Measurements from ENCODE around the gene CHCHD10. TPM values are rescaled to one million over a fixed set of nuclear protein-coding genes. Genes with fewer than 3 reads are reported as not detected.

CHCHD10 gene
- total RNA-seq, 4 donors from 2014 or later: 22.9 to 97.7 (median 44.6) TPM

- peaks cover 34 to 64% (median 59%) of the 10 kb centered on the region in 4 donors for H3K36me3 ChIP-seq
- intact Hi-C loops (cut with DNase I): no loop called here
- TF ChIP-seq POLR2AphosphoS5 (IDR thresholded peaks at IDR 0.05) (no peak), EP300 (IDR thresholded peaks at IDR 0.05) (no peak), CTCF (IDR thresholded peaks at IDR 0.05) (no peak), POLR2A (IDR thresholded peaks at IDR 0.05; ENCODE audit: low read depth) (no peak)
- H3K4me3 ChIP-seq: no peak overlapping the region
- H3K9me3 ChIP-seq: no peaks in the 10 kb centered on the region
- no peak overlapping the region for H3K27ac ChIP-seq (replicated peaks in 1 of 4)
- no peak for DNase-seq (ENCODE audit: extremely low spot score)
- WGBS: 89% methylated on average over 8 of the region's 8 CpGs
- no peaks in the 10 kb centered on the region for H3K27me3 ChIP-seq
- peaks cover 19 to 43% (median 36%) of the 10 kb centered on the region in 4 donors for H3K4me1 ChIP-seq
Measured at GRCh38 chr22:23793326-23793725, 25.6 kb upstream of the CHCHD10 start.

- H3K9me3 ChIP-seq: no peaks in the 10 kb centered on the region
- 79% methylated on average over 18 of the region's 25 CpGs for WGBS
- peak overlapping the region; percentile 13 to 42 (median 26) for H3K27ac ChIP-seq (replicated peaks in 1 of 4)
- peaks cover 26 to 52% (median 51%) of the 10 kb centered on the region in 4 donors for H3K36me3 ChIP-seq
- no peak for DNase-seq (ENCODE audit: extremely low spot score)
- no peak overlapping the region for H3K4me3 ChIP-seq
- TF ChIP-seq CTCF (IDR thresholded peaks at IDR 0.05) (no peak), POLR2AphosphoS5 (IDR thresholded peaks at IDR 0.05) (no peak)
- no peaks in the 10 kb centered on the region for H3K27me3 ChIP-seq
- intact Hi-C loops (cut with DNase I): no loop called here
- H3K4me1 ChIP-seq: peaks cover 25 to 54% (median 45%) of the 10 kb centered on the region in 4 donors
Measured at GRCh38 chr22:23791738-23792645, 24.2 kb upstream of the CHCHD10 start.

- no peak for DNase-seq (ENCODE audit: extremely low spot score)
- intact Hi-C loops (cut with DNase I): no loop called here
- Histone ChIP-seq H3K4me3 (no peak overlapping the region), H3K27ac (replicated peaks in 1 of 4) (peak overlapping the region; percentile 13 to 42 (median 26)), H3K9me3 (no peaks in the 10 kb centered on the region), H3K27me3 (no peaks in the 10 kb centered on the region), H3K36me3 (peaks cover 21 to 45% (median 44%) of the 10 kb centered on the region in 4 donors), H3K4me1 (peaks cover 30 to 60% (median 52%) of the 10 kb centered on the region in 4 donors)
- 38% methylated on average over 11 of the region's 11 CpGs for WGBS
- TF ChIP-seq CTCF (IDR thresholded peaks at IDR 0.05) (no peak), POLR2AphosphoS5 (IDR thresholded peaks at IDR 0.05) (no peak), EP300 (IDR thresholded peaks at IDR 0.05) (no peak), POLR2A (IDR thresholded peaks at IDR 0.05; ENCODE audit: low read depth) (no peak)
Measured at GRCh38 chr22:23790819-23791737, 23.3 kb upstream of the CHCHD10 start.

- Histone ChIP-seq H3K4me1 (peaks cover 31 to 69% (median 59%) of the 10 kb centered on the region in 4 donors), H3K27ac (replicated peaks in 1 of 4) (peak overlapping the region in 3 of 4 donors; percentile 3 to 42 (median 21)), H3K9me3 (no peaks in the 10 kb centered on the region)
Measured at GRCh38 chr22:23789638-23790037, 21.9 kb upstream of the CHCHD10 start.

More at GRCh38 chr22:23789638-23790037, 21.9 kb upstream of the CHCHD10 start:
- Histone ChIP-seq H3K36me3 (peaks cover 21 to 31% (median 29%) of the 10 kb centered on the region in 4 donors), H3K27me3 (no peaks in the 10 kb centered on the region), H3K4me3 (no peak overlapping the region)
- TF ChIP-seq POLR2AphosphoS5 (IDR thresholded peaks at IDR 0.05) (no peak), CTCF (IDR thresholded peaks at IDR 0.05) (no peak), POLR2A (IDR thresholded peaks at IDR 0.05; ENCODE audit: low read depth) (no peak)
- intact Hi-C loops (cut with DNase I): no loop called here
- WGBS: 90% methylated on average over 4 of the region's 4 CpGs
- no peak for DNase-seq (ENCODE audit: extremely low spot score)
